HCT116 (cell line): ENCODE measurements around the gene IGF2.

Source experiments
- CEBPB ChIP-seq: IDR thresholded peaks from 2 replicates; pipeline ENCODE4 v1.6.1; 2012; ENCODE audit warnings: low read depth
- POLR2A ChIP-seq: IDR thresholded peaks from 2 replicates; pipeline ENCODE4 v1.7.0; 2011; ENCODE audit warnings: borderline replicate concordance; ENCODE audit not compliant: insufficient read depth, insufficient read length; ENCODE audit errors: extremely low read depth
- POLR2AphosphoS5 ChIP-seq: IDR thresholded peaks from 2 replicates; pipeline ENCODE4 v1.6.1; 2011; ENCODE audit warnings: mild to moderate bottlenecking, low read depth, low read length, moderate library complexity
- RAD21 ChIP-seq: IDR thresholded peaks from 2 replicates; pipeline ENCODE4 v1.6.1; 2012; ENCODE audit warnings: low read depth, mild to moderate bottlenecking
- TF ChIP-seq, protein P1 (sequence below), 3 experiments: fragments of 200-600 bp in 1 of 3; sonication (generic) in 1 of 3; IDR thresholded peaks in 2 of 3; conservative IDR thresholded peaks in 1 of 3; 2 replicates each; pipeline ENCODE4 v1.5.1; 2012 to 2017; ENCODE audit warnings: low read depth in 2 of 3, low read length in 2 of 3, antibody characterized with exemption in 1 of 3, borderline replicate concordance in 1 of 3, control low read depth in 1 of 3, mild to moderate bottlenecking in 1 of 3, mixed read lengths in 1 of 3, mixed run types in 1 of 3, moderate library complexity in 1 of 3; ENCODE audit not compliant: insufficient read depth in 1 of 3
- TF ChIP-seq, protein P2 (sequence below): IDR thresholded peaks from 2 replicates; pipeline ENCODE4 v1.6.1; 2012

DNA sequence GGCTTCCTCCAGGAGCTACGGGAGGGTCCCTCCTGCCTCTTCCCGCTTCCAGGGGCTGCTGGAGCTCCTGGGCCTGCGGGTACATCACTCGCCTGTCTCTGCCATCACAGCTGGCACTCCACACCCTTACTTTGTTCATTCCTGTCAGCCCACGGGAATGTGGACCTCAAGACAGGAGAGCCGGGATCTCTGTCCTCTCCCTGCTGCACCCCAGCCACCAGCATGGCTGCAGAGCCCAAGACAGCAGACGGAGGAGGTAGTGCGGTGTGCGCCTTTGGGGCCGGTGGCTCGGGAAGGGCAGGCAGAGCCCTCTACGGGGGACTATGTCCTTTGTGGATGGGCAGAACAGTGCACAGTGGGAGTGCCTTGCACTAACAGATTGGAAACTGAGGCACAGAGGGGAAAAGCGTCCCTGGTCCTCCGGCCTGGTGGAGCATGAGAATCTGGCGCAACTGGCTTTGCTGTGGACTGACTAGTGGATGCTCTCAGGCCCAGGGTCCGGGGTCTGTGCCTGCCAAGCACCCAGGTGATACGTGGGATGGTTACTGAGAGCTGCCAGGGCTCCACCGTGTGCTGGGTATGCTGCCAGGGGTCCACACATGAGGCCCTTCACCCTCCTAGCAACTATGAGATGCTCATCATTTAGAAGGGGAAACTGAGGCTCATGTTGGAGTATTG, 47.3 kb downstream of the IGF2 start:
- no peak for TF ChIP-seq POLR2AphosphoS5
- TF ChIP-seq, protein P1, sequence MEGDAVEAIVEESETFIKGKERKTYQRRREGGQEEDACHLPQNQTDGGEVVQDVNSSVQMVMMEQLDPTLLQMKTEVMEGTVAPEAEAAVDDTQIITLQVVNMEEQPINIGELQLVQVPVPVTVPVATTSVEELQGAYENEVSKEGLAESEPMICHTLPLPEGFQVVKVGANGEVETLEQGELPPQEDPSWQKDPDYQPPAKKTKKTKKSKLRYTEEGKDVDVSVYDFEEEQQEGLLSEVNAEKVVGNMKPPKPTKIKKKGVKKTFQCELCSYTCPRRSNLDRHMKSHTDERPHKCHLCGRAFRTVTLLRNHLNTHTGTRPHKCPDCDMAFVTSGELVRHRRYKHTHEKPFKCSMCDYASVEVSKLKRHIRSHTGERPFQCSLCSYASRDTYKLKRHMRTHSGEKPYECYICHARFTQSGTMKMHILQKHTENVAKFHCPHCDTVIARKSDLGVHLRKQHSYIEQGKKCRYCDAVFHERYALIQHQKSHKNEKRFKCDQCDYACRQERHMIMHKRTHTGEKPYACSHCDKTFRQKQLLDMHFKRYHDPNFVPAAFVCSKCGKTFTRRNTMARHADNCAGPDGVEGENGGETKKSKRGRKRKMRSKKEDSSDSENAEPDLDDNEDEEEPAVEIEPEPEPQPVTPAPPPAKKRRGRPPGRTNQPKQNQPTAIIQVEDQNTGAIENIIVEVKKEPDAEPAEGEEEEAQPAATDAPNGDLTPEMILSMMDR (IDR thresholded peaks at IDR 0.05 in 2 of 3, conservative IDR thresholded peaks at IDR 0.05 in 1 of 3; ENCODE audit: borderline replicate concordance in 1 of 3, insufficient read depth in 1 of 3, low read depth in 2 of 3, low read length in 2 of 3) = no peak
- TF ChIP-seq CEBPB = no peak
- no peak for TF ChIP-seq POLR2A
- TF ChIP-seq RAD21 = no peak
- TF ChIP-seq, protein P2, sequence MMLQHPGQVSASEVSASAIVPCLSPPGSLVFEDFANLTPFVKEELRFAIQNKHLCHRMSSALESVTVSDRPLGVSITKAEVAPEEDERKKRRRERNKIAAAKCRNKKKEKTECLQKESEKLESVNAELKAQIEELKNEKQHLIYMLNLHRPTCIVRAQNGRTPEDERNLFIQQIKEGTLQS = no peak
